ENCODE results near the gene KRTAP25-1.

Gene KRTAP25-1, protein sequence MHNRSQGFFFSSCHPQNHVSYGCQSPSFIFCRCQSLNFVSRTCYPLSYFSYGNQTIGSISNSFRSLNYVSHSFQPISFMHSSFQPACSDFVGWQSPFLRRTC

DNA sequence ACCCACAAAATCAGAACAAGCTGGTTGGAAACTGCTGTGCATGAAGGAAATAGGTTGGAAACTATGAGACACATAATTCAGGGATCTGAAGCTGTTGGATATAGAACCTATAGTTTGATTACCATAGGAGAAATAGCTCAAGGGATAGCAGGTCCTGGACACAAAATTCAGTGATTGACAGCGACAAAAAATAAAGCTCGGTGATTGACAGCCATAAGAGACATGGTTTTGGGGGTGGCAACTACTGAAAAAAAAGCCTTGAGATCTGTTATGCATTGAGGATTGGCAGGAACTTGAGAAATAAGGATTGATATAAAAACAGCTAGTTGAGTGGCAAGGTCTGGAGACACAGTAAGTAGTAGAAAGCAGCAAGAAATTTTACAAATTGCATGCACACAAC lies at the start of gene KRTAP25-1:
Gene KRTAP25-1 (minus strand): TSS at position 300 of the 400 bp plus-strand sequence. CDS start 24 bp downstream, at position 276.
- DNase-seq (ENCODE audit: low read depth in 3 of 3, low spot score in 1 of 3): no peak

DNA sequence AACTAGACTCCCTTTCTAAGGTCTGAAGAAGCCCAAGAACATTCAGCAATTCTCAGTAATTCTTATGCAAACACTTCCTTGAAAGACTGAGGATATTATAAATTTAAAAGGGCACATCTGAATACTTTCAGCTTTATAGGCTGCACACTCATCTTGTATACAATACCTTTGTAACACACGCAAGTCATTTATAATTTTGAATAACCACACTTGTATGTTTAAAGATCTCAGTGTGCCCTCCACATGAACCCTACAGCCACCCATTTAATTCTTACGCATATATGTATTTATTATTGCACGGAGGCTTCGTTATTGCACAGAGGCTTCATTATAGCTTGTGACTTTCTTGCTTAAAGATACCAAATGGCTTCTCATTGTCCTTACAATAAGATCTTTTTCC lies 49.4 kb upstream of the KRTAP25-1 start:
- DNase-seq (ENCODE audit: low read depth in 3 of 3, low spot score in 1 of 3): no peak

DNA sequence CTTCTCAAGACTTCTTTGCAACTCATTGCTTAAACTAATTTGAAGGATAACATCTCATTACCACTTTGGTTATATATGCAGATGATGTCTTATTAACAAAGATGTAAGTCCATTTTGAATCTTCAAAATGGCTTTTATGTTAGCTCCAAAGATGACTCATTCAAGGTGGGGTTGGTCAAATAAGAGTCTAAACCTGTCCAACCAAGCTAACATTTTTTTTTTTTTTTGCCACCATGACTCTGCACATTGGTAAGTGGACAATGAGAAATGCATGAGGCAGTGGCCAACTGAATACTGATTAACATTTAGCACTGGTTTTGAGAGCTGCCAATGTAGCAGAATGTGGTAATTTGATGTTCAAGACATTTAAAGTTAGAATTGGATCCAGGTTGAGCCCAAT lies 48.5 kb upstream of the KRTAP25-1 start:
- DNase-seq (ENCODE audit: low read depth in 3 of 3, low spot score in 1 of 3): no peak

DNA sequence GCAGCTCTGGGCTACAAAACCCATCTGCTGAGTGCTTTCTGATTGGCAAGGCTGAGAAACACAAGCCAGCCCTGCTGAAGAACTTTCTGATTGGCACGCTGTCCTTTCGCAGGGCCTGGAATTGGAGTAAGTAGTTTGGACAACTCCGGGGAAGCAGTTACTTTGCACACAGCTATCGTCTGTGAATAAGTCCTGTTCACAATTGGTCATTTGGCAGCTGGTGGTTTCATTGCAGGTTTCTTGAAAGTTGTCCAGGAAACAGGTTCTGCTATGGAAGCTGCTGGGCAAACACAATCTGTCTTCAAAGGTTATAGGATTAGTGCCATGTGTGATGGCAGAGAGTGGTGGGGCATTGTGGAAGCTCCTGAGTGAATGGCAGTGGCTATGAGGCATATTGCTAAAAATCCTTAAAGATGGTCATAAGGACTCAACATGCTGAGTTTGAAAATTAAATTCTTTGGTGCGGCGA lies 48.0 kb upstream of the KRTAP25-1 start, which contains the start of gene KRTAP27-1:
Gene KRTAP27-1 (minus strand): TSS at position 419 of the 469 bp plus-strand sequence. CDS start 26 bp downstream, at position 393.
- no peak for DNase-seq (ENCODE audit: low read depth in 3 of 3, low spot score in 1 of 3)

DNA sequence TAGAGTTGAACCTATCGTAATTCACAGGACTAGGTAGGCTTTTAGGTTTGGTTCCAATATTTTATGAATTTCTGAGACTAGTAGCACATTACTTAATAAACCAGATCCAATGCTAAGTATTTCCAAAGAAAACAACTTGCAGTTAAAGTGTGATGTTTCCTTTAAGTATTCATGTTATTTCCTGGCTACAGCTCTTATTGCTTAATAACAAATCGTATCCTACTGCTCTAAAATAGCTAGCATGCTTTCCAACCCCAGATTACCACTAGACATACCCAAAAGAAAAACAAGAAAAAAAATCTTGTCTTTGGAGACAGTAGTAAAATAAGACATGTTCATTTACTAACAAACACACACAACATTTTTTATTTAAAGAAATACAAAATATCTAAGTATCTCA lies 47.3 kb upstream of the KRTAP25-1 start:
- no peak for DNase-seq (ENCODE audit: low read depth in 3 of 3, low spot score in 1 of 3)

DNA sequence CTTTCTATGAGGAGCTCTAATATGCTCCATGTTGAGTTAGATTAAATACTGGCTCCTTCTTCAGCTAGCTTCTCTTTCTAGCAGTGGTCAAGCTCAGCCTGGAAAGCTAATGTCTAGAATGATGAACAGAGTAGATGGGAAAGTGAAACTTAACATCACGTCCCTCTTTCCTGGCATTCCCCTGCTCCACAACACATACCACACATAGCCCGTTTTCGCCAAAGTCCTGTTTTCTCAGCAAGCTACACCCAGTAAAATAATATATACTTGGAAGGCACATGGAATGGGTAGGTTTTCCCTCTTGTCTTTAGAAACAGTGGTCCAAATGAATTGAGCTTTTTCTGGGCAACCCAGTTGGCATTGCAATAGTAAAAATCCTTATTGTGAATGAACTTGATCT lies 44.4 kb upstream of the KRTAP25-1 start:
- no peak for DNase-seq (ENCODE audit: low read depth in 3 of 3, low spot score in 1 of 3)

DNA sequence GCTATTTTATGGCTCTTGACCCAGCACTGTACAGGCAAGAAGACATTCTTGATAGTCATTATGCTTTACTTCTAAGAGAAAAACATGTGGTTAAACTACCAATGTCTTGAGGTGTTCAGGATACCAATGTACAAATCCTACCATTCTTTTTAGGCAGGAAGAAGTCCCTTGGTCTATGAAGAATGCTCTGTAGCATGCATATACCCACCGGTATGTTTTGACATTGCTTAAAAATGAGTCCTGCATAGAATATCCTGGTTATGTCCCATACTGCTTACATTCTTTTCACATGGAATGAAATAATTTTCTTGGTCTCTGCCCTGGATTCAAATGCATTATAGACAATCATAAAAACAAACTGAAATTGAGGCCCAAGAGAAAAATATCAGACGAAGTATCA lies 43.4 kb upstream of the KRTAP25-1 start:
- DNase-seq (ENCODE audit: low read depth in 3 of 3, low spot score in 1 of 3): no peak

DNA sequence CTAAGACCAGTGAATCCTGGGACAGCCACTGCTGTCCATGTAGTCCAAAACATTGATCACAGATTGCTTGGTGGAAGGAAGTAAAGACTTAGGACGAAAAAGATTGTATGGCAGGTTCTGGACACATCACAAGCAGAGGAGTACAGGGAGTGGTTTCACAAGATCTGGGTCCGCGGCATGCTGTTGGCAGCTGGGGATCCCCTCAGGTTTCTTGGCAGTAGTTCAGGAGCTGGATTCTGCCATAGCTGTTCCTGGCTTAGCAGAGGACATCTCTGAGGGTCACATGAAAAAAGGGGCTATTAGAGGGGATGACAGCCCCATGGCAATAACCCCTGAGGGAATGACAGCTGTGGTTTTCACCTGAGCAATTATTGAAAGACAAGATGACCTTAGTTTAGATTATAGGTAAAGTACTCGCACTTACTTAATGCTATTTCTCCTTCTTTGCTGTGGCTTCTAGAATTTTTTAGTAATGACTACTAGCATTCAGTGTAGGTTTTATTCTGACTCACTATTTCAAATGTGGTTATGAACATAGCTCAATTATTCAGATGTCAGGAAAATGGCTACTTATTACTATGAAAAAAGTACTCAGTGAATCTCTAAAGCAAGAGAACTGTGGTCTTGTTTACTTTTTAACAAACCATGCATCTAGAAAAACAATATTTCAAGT lies 40.0 kb upstream of the KRTAP25-1 start:
- no peak for DNase-seq (ENCODE audit: low read depth in 3 of 3, low spot score in 1 of 3)

DNA sequence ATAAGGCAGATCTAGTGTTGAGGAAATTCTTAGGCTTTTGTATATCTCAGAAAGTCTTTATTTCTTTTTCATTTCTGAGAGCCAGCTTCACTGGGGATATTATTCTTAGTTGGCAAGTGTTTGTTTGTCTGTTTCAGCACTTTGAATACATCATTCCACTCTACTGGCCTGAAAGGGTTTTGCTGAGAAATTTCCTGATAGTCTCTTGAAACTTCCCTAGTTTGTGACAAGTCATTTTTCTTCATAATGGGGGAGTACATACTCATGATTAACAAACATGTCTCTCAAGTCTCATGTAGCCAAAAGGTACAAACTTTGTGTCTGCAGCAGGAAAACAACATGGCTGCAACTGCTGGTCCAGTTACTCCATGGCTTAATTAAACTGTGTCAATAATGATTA lies 37.1 kb upstream of the KRTAP25-1 start:
- no peak for DNase-seq (ENCODE audit: low read depth in 3 of 3, low spot score in 1 of 3)

DNA sequence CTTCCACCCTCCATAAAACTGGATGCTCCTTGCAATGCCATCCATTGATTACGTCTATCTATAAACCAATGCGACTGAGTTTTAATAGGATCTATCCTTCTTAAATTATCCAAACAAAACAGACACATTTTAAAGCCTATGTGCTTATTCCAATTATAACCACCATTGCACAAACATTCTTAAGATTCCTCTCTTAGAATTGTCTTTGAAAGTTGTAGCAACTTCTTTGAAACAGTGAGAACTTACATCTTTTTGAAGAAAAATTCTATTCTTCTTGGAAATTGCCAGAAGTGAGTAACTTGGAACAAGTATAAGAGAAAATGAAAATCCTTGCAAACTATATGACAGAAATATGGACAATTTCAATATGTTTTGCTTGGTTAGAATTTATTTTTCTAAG lies 30.9 kb upstream of the KRTAP25-1 start, which contains the start of gene KRTAP26-1:
Gene KRTAP26-1 (minus strand): TSS at position 101 of the 400 bp plus-strand sequence. CDS start 280 bp downstream, outside the sequence.
- no peak for DNase-seq (ENCODE audit: low read depth in 3 of 3, low spot score in 1 of 3)

DNA sequence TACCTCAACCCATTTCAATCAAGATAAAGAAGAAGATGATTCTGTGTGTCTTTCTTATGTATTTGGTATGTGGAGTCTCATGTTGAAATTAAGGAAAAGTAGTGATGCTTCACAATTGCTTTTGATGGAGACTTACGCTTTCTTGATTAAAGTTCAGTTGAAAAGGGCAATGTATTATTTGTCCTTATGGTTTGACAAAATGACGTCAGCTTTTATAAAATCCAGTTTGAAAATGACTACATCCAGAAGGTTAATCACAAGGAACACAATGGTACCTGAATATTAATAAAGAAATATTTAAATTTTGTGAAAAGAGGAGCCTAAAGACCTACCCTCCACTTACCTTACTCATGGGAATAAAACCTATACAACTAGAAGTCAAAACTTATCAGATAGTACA lies 26.4 kb upstream of the KRTAP25-1 start:
- DNase-seq (ENCODE audit: low read depth in 3 of 3, low spot score in 1 of 3): no peak

DNA sequence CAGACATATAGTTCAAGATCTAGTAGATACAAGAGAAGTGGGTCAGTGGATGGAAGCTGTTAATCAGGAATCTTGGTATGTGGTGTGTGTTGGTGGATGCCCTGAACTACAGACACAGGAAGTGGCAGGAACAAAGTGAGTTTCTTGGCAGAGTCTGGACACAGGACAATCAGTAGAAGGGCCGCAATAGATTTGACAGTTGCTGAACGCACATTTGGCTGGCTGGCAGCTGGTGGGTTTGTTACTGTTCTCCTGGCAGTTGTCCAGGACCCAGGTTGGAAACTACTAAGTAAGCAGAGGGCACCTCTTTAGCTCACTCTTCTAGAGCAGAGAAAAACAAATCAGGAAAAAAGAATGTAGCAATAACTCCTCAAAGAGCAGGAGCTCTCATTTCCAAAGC lies 17.6 kb upstream of the KRTAP25-1 start:
- no peak for DNase-seq (ENCODE audit: low read depth in 3 of 3, low spot score in 1 of 3)

DNA sequence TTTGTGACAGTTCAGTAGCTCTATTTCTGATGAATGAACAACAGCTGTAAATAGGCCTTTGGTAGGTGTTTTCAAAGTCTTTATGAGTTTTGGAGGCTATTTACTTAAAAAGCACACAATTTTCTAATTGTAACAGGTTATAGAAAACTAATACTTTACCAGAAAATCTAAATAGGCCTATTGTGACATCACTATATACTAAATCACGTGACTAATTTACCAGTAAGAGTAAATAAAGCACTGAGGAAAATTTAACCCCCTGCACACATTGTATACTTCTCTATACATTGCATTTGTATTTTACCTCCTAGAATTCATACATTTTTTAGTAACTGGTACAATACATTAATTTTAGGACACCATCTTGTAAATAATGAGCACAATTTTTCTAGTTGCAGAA lies 15.8 kb upstream of the KRTAP25-1 start:
- DNase-seq (ENCODE audit: low read depth in 3 of 3, low spot score in 1 of 3): no peak

DNA sequence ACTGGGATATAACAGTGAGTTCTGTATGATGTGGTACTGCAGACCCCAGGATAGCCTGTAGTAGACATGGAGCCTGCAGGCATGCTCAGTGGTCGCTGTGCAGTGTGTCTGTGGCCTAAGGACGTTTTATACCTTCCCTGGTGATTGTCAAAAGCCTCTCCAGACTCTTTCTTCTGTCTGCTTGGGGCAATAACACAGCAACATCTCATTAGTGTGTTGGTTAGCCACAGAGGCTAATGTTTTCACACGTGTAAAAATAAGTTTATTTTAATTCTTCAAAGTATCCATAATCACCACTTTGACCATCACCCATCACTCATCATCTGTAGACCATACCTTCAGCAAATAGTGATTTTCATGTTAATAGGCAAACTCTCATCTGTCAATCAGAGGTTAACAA lies 6.5 kb downstream of the KRTAP25-1 start, which contains the start of gene KRTAP24-1:
Gene KRTAP24-1 (minus strand): TSS at position 101 of the 400 bp plus-strand sequence. CDS start 18 bp downstream, at position 83.
- no peak for DNase-seq (ENCODE audit: low read depth in 3 of 3, low spot score in 1 of 3)

DNA sequence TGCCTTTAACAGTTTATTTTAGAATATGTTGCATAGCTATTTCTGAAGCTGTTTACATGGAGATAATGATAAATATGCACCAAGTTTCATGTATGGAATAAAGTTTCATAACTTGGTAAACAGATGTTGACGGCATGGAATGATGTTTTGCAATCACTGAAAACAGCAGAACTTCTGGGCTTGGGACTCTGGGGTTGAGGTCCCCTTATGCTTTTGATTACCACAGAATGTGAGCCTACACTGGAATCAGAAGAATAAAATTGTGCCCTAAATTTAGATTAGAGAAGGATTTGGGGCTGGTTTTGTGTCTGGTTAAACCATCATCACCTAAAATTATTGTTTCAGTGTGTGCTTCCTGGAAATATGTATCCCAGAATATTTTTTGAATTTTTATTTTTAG lies 17.7 kb downstream of the KRTAP25-1 start:
- no peak for DNase-seq (ENCODE audit: low read depth in 3 of 3, low spot score in 1 of 3)

DNA sequence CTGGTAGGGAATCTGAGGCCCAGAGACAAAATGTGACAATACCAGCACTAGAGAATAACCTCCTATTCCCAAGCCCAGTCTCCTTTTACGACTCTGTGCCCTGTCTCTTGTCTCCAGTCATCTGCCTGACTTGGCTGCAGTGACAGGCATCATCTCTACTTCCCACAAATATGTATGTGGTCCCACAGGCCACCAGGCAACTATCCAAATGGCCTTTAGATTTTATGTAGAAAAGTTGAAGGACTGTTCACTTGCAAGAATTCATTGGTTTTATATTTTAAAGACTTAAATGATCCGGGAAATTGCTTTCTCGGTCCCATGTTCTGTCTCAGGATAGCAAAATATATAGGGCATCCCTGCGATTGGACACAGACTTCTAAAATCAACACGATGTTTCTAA lies 18.2 kb downstream of the KRTAP25-1 start:
- DNase-seq (ENCODE audit: low read depth in 3 of 3, low spot score in 1 of 3): no peak

DNA sequence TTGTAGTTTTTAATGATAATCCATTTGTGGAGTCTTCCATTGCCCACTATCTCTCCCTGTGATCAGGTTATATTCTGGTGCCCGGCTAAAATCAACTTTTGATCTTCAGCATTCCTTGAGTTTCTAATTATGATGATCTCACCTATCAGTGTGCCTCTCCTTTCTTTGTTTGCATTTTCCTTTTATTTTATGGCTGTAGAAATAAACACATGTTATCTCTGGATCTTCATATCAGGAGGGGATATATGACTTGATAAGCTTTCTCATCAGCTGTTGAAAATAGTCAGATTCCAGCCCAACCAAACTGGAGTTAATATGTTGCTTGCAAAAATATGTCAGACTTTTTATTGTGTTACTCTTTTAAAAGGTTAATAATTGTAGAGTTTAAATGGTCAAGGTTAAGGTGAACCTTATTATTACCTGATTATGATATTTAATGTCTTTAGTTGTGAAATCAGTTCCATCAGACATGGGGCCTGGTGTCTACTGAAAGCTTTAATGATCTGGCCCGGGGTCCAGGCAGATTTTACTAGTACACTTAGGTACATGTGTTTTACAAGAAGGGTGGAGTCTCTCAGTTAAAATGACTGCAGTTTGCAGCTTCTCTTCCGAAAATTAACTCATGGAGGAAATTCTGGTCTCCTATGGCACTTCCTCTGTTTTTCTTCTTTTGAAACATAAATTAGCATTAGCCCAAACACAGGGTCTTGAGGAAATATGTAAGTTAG lies 19.3 kb downstream of the KRTAP25-1 start:
- no peak for DNase-seq (ENCODE audit: low read depth in 3 of 3, low spot score in 1 of 3)

DNA sequence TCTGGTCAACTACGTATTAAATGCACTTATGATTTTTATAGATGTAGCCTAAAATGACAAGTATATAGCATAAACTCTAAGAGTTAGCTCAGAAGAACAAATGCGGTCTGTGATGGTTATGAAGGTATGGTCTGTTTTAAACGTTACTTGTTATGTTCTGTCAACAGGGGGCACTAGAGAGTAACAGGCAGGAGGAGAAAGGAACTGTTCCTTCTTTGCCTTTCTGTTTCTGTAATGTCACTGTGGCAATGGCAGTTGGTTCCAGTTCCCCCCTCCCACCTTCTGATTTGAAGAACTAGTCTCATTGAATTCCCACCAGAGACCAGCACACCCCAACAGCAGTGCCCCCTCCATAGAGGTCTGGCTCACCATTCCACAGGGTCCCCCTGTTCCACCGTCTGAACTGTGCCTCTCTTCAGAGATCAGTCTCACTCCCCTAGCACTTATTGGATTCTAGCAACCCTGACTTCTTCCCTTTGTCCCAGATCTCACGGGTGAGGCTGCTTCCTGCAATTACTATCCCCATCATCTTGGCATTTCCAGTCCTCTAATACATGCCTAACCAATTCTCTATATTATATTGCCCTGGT lies 20.6 kb downstream of the KRTAP25-1 start:
- no peak for DNase-seq (ENCODE audit: low read depth in 3 of 3, low spot score in 1 of 3)

DNA sequence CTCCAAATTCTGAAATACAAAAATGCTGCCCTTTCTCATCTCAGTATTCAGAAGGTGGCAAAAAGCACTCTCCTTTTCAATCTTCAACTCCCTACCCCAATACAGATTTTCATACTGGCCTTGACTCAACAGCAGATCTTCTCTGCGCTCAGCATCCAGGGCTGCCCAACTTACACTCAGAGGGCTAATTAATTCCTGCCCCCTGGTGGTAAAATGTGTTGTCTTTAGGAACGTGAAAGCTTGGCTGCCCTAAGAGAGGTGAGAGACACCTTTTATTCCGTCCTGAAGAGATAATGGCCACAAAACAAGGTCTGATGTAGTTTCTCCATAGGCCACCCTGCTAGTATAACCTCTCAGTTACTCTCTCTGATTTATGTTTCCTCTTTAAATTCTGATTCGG lies 31.5 kb downstream of the KRTAP25-1 start:
- DNase-seq (ENCODE audit: low read depth in 3 of 3, low spot score in 1 of 3): no peak

DNA sequence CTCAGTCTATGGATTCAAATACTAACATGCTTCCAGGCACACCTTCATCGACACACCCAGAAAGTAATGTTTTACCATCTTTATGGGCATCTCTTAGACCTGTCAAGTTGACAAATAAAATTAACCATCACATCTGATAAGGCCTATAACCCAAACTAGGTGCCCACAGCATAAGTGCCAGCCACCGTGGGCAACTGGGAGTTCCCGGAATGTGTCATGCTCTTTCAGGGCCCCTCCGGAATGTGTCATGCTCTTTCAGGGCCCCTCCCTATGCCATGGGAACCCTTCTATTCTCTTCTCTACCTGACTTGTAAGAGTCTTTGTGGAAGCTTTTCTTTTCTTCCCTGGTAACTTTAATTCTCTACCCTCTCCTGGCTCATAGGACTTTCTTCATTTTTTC lies 33.2 kb downstream of the KRTAP25-1 start:
- no peak for DNase-seq (ENCODE audit: low read depth in 3 of 3, low spot score in 1 of 3)

DNA sequence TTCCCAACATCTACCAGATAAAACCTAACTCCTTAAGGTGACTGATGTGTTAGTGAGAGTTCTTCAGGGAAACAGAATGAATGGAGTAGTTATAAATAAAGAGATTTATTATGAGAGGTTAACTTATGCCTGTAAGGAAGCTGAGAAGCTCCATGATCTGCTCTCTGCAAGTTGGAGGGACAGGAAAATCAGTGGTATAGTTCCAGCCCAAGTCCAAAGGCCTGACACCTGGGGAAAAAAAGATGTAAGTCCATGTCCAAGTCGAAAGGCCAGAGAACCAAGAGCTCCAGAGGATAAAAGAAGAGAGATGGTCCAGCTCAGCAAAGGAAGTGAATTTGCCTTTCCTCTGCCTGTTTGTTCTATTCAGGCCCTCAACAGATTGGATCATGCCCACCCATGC lies 33.6 kb downstream of the KRTAP25-1 start:
- no peak for DNase-seq (ENCODE audit: low read depth in 3 of 3, low spot score in 1 of 3)

DNA sequence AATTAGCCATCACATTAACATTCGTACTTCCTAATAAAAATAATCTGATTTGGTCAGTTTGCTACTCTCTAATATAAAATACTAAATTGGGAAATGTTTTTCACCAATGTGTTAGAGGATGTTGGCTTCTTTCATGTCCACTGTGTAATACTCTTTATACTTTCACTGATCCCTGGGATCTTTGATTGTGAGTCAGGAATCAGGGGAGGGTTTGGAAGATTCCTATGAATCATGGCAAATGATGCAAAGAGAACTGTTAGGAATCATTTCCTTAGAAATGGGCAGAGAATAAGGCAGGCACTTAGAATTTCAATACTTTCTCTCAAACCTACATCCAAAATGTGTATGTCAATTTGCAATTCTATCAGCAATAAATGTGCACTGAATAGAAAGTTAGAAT lies 37.5 kb downstream of the KRTAP25-1 start:
- DNase-seq (ENCODE audit: low read depth in 3 of 3, low spot score in 1 of 3): no peak

Data from stimulated activated CD4-positive, alpha-beta T cell treated with anti-CD3 and anti-CD28 coated beads, TNF-alpha, amount 100 ng/mL, for 1 hour (primary cell).